Osteoblast (primary cell): ENCODE measurements around the gene VOPP1. TPM values are rescaled to one million over a fixed set of nuclear protein-coding genes. Genes with fewer than 3 reads are reported as not detected.
A peak's percentile ranks its signal among the peaks of the same experiment; 100 is the strongest.

ENCODE experiments used
- DNase-seq: peaks from one replicate; pipeline ENCODE4 v3.0.0; 2011; ENCODE audit warnings: low spot score, mixed read lengths; ENCODE audit not compliant: insufficient read length; ENCODE audit errors: missing footprints
- H2AFZ ChIP-seq: 2 replicates; pipeline ENCODE4 v1.6.0; 2011; ENCODE audit warnings: mild to moderate bottlenecking, low read length
- H3K27ac ChIP-seq: 2 replicates; pipeline ENCODE4 v1.5.1; 2011; ENCODE audit warnings: mild to moderate bottlenecking, low read depth, low read length, moderate library complexity
- H3K27me3 ChIP-seq: 2 replicates; pipeline ENCODE4 v1.6.0; 2012; ENCODE audit warnings: mild to moderate bottlenecking, control low read depth, inconsistent platforms, low read length, moderate library complexity; ENCODE audit not compliant: insufficient read depth
- H3K36me3 ChIP-seq: 2 replicates; pipeline ENCODE4 v1.5.1; 2011; ENCODE audit warnings: mild to moderate bottlenecking, low read length, control low read depth, moderate library complexity; ENCODE audit not compliant: insufficient read depth
- H3K4me1 ChIP-seq: 2 replicates; pipeline ENCODE4 v1.5.1; 2011; ENCODE audit warnings: mild to moderate bottlenecking, low read length, control low read depth, moderate library complexity; ENCODE audit not compliant: insufficient read depth
- H3K4me2 ChIP-seq: 2 replicates; pipeline ENCODE4 v1.6.0; 2011; ENCODE audit warnings: mild to moderate bottlenecking, low read length; ENCODE audit not compliant: insufficient read depth
- H3K4me3 ChIP-seq: fragments of 200-600 bp; sonication (generic); 3 replicates; pipeline ENCODE4 v1.5.1; 2012; ENCODE audit warnings: mild to moderate bottlenecking, low read length, inconsistent platforms; ENCODE audit not compliant: insufficient read depth
- H3K79me2 ChIP-seq: 2 replicates; pipeline ENCODE4 v1.6.0; 2012; ENCODE audit warnings: mild to moderate bottlenecking, low read length, control low read depth, inconsistent platforms; ENCODE audit not compliant: insufficient read depth
- H3K9me3 ChIP-seq: 2 replicates; pipeline ENCODE4 v1.5.1; 2011; ENCODE audit warnings: low read depth, low read length, control low read depth
- H4K20me1 ChIP-seq: 2 replicates; pipeline ENCODE4 v1.6.0; 2012; ENCODE audit warnings: mild to moderate bottlenecking, low read length, control low read depth; ENCODE audit not compliant: insufficient read depth
- total RNA-seq: library from RNA; depleted of rRNA; stranded (reverse); fragments of >200 nt; gene quantifications from 2 replicates; pipeline ENCODE4 v1.2.3, GENCODE V29; 2012
- TF ChIP-seq, protein P1 (sequence below): IDR thresholded peaks from 2 replicates; pipeline ENCODE4 v1.5.1; 2011; ENCODE audit warnings: mild to moderate bottlenecking, low read depth, low read length, moderate library complexity; ENCODE audit errors: extremely low read depth

VOPP1 gene
- total RNA-seq, 1 donor = 74.6 TPM

DNA sequence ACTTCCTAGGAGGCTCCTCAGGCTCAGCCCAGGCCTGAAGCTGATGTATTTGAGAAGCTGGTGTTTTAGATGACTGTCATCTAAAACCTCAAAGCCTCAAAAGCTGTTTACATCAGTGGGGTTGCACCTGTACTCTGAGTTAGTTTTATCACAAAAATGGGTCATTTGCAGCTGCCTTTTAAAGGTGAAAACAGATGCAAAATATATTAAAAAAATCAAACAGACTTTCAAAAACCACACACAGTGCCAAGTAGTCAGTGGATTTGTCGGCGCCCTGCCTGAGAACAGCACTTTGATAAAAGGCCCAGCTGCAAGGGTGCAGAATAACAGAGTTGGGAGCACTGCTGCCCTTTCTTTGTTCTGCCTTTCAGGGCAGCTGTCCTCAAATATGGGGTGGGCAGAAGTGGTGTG is 103.0 kb downstream of the VOPP1 start:
- no peaks in the 10 kb centered on the region for H3K79me2 ChIP-seq
- no peak overlapping the region for H2AFZ ChIP-seq
- peaks cover 2% of the 10 kb centered on the region for H3K36me3 ChIP-seq
- peaks cover 6% of the 10 kb centered on the region for H4K20me1 ChIP-seq
- no peak overlapping the region for H3K4me3 ChIP-seq
- DNase-seq = peak; percentile 36
- H3K4me2 ChIP-seq = no peak overlapping the region
- no peaks in the 10 kb centered on the region for H3K4me1 ChIP-seq
- H3K9me3 ChIP-seq = no peaks in the 10 kb centered on the region
- H3K27me3 ChIP-seq = no peaks in the 10 kb centered on the region
- TF ChIP-seq, protein P1, sequence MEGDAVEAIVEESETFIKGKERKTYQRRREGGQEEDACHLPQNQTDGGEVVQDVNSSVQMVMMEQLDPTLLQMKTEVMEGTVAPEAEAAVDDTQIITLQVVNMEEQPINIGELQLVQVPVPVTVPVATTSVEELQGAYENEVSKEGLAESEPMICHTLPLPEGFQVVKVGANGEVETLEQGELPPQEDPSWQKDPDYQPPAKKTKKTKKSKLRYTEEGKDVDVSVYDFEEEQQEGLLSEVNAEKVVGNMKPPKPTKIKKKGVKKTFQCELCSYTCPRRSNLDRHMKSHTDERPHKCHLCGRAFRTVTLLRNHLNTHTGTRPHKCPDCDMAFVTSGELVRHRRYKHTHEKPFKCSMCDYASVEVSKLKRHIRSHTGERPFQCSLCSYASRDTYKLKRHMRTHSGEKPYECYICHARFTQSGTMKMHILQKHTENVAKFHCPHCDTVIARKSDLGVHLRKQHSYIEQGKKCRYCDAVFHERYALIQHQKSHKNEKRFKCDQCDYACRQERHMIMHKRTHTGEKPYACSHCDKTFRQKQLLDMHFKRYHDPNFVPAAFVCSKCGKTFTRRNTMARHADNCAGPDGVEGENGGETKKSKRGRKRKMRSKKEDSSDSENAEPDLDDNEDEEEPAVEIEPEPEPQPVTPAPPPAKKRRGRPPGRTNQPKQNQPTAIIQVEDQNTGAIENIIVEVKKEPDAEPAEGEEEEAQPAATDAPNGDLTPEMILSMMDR = no peak
- no peak overlapping the region for H3K27ac ChIP-seq

DNA sequence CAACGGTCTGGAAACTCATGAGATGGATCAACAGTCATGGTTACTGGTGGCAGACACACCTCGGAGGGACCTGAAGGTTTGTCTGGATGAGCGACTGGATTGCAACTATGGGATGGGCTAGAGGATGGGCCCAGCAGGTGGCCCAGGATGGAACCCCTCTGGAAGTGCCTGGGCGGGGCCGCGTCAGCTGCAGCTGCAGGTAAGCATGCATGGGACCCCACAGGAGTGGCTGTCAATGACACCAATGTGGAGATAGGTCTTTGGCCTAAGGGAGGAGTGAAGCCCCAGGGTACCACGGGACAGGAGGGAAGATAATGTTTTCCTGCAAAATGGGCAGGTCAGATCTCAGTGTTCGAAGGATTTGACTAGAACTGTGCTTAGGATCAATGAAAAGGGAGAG is 103.8 kb downstream of the VOPP1 start:
- TF ChIP-seq, protein P1 = no peak
- Histone ChIP-seq H3K9me3 (no peaks in the 10 kb centered on the region), H4K20me1 (peaks cover 2% of the 10 kb centered on the region), H3K79me2 (no peaks in the 10 kb centered on the region), H2AFZ (no peak overlapping the region), H3K4me2 (no peak overlapping the region), H3K27me3 (no peaks in the 10 kb centered on the region), H3K4me1 (no peaks in the 10 kb centered on the region), H3K36me3 (peaks cover 5% of the 10 kb centered on the region), H3K4me3 (no peak overlapping the region), H3K27ac (no peak overlapping the region)
- no peak for DNase-seq

DNA sequence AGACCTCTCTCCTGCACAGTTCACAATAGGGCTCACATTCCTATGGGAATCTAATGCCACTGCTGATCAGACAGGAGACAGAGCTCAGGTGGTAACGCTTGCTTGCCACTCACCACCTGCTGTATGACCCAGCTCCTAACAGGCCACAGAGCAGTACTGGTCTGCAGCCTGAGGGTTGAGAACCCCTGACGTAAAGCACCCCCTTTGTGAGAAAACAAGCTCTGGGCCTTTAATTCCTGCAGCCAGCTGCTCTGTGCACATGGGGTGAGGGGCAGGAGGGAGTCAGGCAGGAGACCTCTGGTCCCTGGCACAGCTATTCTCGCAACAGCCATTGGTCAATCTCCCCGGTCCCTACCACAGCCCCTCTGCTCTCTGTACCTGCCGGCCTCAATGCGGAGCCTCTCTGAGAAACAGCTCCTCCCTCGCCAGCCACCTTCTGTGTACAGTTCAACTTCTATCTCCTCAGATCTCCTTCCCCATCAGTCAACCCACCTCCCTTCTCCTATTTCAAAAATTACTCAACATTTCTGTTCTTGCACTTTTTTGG is 105.2 kb downstream of the VOPP1 start:
- H3K4me3 ChIP-seq = no peak overlapping the region
- TF ChIP-seq, protein P1 = no peak

DNA sequence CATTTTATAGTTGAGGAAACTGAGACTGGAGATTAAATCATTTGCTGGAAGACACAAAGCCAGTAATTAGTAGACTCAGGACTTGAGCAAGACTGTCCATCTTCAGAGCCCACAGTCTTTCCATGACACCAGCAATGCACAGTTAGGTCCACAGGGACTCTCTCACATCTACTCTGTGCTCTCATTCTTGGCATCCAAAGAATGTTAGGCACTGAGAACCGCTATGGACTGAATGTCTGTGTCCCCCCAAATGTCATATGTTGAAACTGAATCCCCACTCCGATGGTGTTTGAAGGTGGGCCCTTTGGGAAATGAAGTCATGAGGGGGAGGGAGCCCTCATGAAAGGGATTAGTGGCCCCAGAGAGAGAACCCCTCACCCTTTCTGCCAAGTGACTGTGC is 106.6 kb downstream of the VOPP1 start:
- Histone ChIP-seq H4K20me1 (peaks cover 2% of the 10 kb centered on the region), H3K27ac (no peak overlapping the region), H3K36me3 (peaks cover 5% of the 10 kb centered on the region), H3K9me3 (no peaks in the 10 kb centered on the region), H3K4me2 (no peak overlapping the region), H3K79me2 (no peaks in the 10 kb centered on the region), H3K27me3 (no peaks in the 10 kb centered on the region), H3K4me3 (no peak overlapping the region), H3K4me1 (no peaks in the 10 kb centered on the region), H2AFZ (no peak overlapping the region)
- DNase-seq = no peak
- TF ChIP-seq, protein P1 = no peak

More for the DNA sequence above, 105.2 kb downstream of the VOPP1 start:
- no peak overlapping the region for H3K27ac ChIP-seq
- DNase-seq = no peak
- H3K9me3 ChIP-seq = no peaks in the 10 kb centered on the region
- peaks cover 2% of the 10 kb centered on the region for H4K20me1 ChIP-seq
- H2AFZ ChIP-seq = no peak overlapping the region
- H3K79me2 ChIP-seq = no peaks in the 10 kb centered on the region
- H3K27me3 ChIP-seq = no peaks in the 10 kb centered on the region
- no peaks in the 10 kb centered on the region for H3K4me1 ChIP-seq
- H3K4me2 ChIP-seq = no peak overlapping the region
- H3K36me3 ChIP-seq = peaks cover 5% of the 10 kb centered on the region
